HUES64 (cell line): ENCODE results near the gene GIPC3. TPM values are rescaled to one million over a fixed set of nuclear protein-coding genes. Genes with fewer than 3 reads are reported as not detected.
A peak's percentile ranks its signal among the peaks of the same experiment; 100 is the strongest.

ENCODE experiments used
- H3K27ac ChIP-seq: 2 replicates; pipeline ENCODE4 v1.7.0; 2013; ENCODE audit warnings: low read depth, low read length, inconsistent platforms
- H3K27me3 ChIP-seq: 2 replicates; pipeline ENCODE4 v1.6.1; 2013; ENCODE audit warnings: mild to moderate bottlenecking, low read length; ENCODE audit not compliant: insufficient read depth
- H3K36me3 ChIP-seq: 2 replicates; pipeline ENCODE4 v1.6.1; 2013; ENCODE audit warnings: mild to moderate bottlenecking, low read length; ENCODE audit not compliant: insufficient read depth
- H3K4me1 ChIP-seq: 2 replicates; pipeline ENCODE4 v1.6.1; 2013; ENCODE audit warnings: mild to moderate bottlenecking, low read length, moderate library complexity; ENCODE audit not compliant: insufficient read depth
- H3K4me3 ChIP-seq: 2 replicates; pipeline ENCODE4 v1.5.1; 2013; ENCODE audit warnings: mild to moderate bottlenecking, low read length, moderate library complexity
- H3K9ac ChIP-seq: 2 replicates; pipeline ENCODE4 v1.6.1; 2013; ENCODE audit warnings: mild to moderate bottlenecking, low read depth, low read length
- H3K9me3 ChIP-seq: 2 replicates; pipeline ENCODE4 v1.6.1; 2013; ENCODE audit warnings: low read depth, low read length; ENCODE audit not compliant: insufficient read depth
- WGBS: fragments of 150-250, 120-280 bp; methylation state at CpG from one replicate; pipeline ENCODE4 v1.1.7; 2013; ENCODE audit warnings: missing lambda C conversion rate; 5-methylcytosine and 5-hydroxymethylcytosine counted together
- polyA plus RNA-seq, 2 experiments: library from polyadenylated mRNA; stranded (reverse); fragments of 50-300 nt; gene quantifications; one replicate each; pipeline ENCODE4 v1.2.3, GENCODE V29; 2013

The GIPC3 gene, protein sequence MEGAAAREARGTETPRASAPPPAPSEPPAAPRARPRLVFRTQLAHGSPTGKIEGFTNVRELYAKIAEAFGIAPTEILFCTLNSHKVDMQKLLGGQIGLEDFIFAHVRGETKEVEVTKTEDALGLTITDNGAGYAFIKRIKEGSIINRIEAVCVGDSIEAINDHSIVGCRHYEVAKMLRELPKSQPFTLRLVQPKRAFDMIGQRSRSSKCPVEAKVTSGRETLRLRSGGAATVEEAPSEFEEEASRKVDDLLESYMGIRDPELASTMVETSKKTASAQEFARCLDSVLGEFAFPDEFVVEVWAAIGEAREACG
- polyA plus RNA-seq (2013, experiment 1 of 2), result 0.40 TPM
- 0.63 TPM for polyA plus RNA-seq (2013, experiment 2 of 2)

DNA sequence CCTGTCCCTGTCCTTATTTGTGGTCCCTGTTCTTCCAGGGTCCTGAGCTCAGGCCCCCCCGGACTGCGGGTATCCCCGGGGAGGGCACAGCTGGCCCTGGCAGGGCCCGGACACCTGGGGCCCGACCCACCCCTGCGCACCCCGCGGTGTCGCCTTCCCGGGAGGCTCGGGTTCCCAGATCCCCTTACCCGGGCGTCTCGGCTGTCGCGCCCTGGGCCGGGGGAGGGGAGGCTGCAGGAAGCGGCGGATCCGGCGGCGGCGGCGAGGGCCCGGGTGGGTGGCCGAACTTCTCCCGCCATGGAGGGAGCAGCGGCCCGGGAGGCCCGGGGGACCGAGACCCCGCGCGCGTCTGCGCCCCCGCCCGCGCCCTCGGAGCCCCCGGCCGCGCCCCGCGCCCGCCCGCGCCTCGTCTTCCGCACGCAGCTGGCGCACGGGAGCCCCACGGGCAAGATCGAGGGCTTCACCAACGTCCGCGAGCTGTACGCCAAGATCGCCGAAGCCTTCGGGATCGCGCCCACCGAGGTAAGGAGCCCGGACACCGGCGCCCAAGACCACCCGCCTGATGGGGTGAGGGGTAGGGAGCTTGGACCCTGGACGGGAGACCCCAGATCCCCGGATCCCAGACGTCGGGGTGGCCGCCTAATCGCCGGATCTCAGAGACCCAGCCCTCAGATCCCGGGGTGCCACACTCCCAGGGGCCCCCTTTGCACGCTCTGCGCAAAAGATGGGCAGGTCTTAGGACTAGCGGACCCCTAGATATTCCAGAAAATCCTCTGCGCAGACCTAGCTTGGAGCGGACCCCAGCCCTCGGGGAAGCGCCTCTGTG is at the start of gene GIPC3:
GIPC3 (plus strand) TSS at position 178 of the 826 bp plus-strand sequence; CDS start at position 298, 120 bp downstream.
- peaks cover 35% of the 10 kb centered on the region for H3K27me3 ChIP-seq
- no peaks in the 10 kb centered on the region for H3K4me1 ChIP-seq
- no peaks in the 10 kb centered on the region for H3K36me3 ChIP-seq
- H3K9me3 ChIP-seq, result no peaks in the 10 kb centered on the region
- WGBS, result 11% methylated on average over 84 of the region's 84 CpGs
- no peak within 1 kb of the TSS for H3K27ac ChIP-seq
- H3K9ac ChIP-seq, result peak within 1 kb of the TSS; percentile 61; the same call in 1 of the 2 replicates
- H3K4me3 ChIP-seq, result peak within 1 kb of the TSS; percentile 51

DNA sequence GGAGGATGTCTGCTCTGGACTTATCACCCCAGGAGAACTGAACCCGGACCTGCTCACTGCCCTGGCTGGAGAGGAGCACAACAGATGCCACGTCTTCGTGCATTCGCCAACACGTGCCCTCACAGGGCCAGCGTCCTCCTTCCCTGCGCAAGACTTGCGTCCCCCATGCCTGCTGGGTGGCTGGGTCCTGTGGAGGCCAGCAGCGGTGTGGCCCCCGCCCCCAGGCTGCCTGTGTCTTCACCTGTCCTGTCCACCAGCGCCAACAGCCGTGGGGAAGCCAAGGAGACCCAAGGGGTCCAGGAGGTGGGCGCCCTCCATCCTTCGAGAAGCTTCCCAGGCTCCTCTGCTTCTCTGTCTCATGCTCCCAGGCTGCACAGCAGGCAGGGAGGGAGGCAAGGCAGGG is 49.7 kb upstream of the GIPC3 start:
- H3K36me3 ChIP-seq, result peaks cover 54% of the 10 kb centered on the region
- H3K27ac ChIP-seq, result no peak overlapping the region
- no peaks in the 10 kb centered on the region for H3K9me3 ChIP-seq
- no peak overlapping the region for H3K9ac ChIP-seq
- 95% methylated on average over 14 of the region's 14 CpGs for WGBS
- no peaks in the 10 kb centered on the region for H3K4me1 ChIP-seq
- H3K4me3 ChIP-seq, result no peak overlapping the region
- H3K27me3 ChIP-seq, result no peaks in the 10 kb centered on the region

DNA sequence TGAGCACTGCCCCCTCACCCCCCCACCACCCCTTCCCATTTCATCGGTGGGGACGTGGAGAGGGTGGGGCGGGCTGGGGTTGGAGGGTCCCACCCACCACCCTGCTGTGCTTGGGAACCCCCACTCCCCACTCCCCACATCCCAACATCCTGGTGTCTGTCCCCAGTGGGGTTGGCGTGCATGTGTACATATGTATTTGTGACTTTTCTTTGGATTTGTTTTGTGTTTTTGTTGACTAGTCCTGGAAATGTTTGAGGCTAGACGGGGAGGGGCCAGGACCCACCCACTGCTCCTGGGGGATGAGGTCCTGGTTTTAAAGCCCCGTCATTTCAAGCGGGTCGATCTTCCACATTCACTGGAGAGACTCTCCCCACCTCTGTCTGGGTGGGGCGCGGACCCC is 49.3 kb upstream of the GIPC3 start:
- H3K27me3 ChIP-seq, result no peaks in the 10 kb centered on the region
- WGBS, result 93% methylated on average over 8 of the region's 10 CpGs
- no peaks in the 10 kb centered on the region for H3K9me3 ChIP-seq
- H3K9ac ChIP-seq, result no peak overlapping the region
- H3K36me3 ChIP-seq, result peaks cover 50% of the 10 kb centered on the region
- H3K4me3 ChIP-seq, result no peak overlapping the region
- no peak overlapping the region for H3K27ac ChIP-seq
- H3K4me1 ChIP-seq, result no peaks in the 10 kb centered on the region

DNA sequence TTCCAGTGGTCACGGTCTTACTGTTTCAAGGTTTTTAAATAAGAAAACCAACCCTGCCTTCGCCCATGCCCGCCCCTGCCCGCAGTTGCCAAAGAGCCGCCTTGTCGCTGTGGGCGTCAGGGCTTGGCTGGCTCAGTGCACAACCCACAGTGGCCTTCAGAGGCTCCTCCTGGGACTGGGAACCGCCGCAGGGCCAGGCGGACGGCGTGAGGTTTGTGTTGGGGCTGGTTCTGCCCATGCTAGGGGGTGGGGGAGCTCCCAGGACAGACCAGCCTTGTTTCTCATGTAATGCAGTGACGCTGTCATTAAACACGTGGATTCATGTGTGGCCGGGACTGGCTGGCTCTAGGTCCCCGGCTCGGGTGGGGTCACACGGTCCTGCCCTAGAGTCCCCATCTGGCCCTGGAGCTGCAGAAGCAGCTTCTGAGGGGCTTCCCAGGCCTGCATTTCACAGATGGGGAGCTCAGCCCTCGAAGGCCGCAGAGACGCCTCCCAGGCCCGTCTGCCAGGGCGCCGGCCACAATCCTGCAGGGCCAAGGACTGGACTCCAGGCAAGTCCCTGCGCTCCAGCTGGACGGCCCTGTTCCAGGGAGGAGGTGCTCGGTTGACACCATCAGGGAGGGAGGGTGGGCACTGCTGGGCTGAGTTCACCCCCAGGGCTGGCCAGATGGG is 48.7 kb upstream of the GIPC3 start:
- Histone ChIP-seq H3K27me3 (no peaks in the 10 kb centered on the region), H3K9ac (no peak overlapping the region), H3K4me3 (no peak overlapping the region), H3K27ac (no peak overlapping the region), H3K36me3 (peaks cover 44% of the 10 kb centered on the region), H3K9me3 (no peaks in the 10 kb centered on the region), H3K4me1 (no peaks in the 10 kb centered on the region)
- WGBS, result 93% methylated on average over 27 of the region's 27 CpGs

DNA sequence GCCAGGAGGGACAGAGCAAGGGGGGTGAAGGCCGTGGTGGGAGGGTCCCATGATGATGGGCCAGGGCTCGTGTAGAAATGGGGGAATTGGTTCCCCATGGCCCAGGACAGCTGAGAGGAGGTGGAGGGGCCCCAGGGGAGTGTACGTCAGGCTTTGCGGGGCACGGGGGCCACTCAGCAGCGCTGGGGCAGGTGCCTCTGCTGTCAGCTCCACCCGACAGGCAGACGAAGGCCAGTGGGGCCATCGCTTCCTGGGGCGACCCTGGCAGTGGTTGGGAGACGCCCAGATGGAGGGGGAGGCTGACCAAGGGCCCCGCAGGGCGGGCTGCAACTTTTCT is 48.2 kb upstream of the GIPC3 start:
- Histone ChIP-seq H3K27ac (no peak overlapping the region), H3K9ac (no peak overlapping the region), H3K27me3 (no peaks in the 10 kb centered on the region), H3K9me3 (no peaks in the 10 kb centered on the region), H3K4me1 (no peaks in the 10 kb centered on the region), H3K4me3 (no peak overlapping the region), H3K36me3 (peaks cover 41% of the 10 kb centered on the region)
- 89% methylated on average over 13 of the region's 13 CpGs for WGBS

DNA sequence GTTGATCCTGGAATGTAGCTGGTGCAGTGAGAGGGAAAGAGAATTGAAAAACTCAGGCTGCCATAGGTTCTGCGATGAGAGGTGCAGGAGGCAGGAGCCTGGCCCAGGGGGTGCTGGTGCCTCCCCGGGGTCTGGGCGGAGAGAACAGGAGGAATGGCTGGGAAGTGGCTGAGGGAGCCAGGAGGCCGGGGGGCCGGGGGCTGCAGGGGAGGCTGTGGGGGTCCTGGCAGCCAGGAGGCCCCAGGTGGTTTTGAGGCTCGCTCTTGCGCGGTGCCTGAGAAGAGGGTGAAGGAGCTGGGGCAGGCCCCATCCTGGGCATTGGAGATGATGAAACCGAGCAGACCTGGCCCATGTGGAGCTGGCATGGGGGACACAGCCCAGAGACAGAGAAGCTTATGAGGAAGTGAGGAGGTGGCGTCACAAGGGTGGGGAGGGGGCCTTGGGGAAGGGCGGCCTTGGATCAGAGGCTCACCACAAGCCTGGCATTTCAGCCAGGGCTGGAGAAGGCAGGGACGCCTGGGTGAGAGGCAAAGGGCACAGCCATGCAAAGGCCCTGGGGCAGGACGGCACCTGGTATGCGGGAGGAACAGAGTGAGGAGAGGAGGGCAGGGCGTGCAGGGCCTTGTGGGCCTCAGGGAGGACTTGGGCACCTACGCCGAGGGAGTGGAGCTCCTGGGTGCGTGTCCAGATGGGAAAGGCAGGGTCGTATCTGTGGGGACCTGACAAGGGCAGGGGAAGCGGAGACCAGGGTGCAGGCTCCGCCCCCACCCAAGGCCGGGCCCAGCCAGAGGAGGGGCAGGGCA is 47.6 kb upstream of the GIPC3 start:
- no peak overlapping the region for H3K9ac ChIP-seq
- WGBS, result 92% methylated on average over 22 of the region's 22 CpGs
- peaks cover 37% of the 10 kb centered on the region for H3K36me3 ChIP-seq
- H3K4me3 ChIP-seq, result no peak overlapping the region
- no peak overlapping the region for H3K27ac ChIP-seq
- no peaks in the 10 kb centered on the region for H3K27me3 ChIP-seq
- H3K9me3 ChIP-seq, result no peaks in the 10 kb centered on the region
- no peaks in the 10 kb centered on the region for H3K4me1 ChIP-seq

DNA sequence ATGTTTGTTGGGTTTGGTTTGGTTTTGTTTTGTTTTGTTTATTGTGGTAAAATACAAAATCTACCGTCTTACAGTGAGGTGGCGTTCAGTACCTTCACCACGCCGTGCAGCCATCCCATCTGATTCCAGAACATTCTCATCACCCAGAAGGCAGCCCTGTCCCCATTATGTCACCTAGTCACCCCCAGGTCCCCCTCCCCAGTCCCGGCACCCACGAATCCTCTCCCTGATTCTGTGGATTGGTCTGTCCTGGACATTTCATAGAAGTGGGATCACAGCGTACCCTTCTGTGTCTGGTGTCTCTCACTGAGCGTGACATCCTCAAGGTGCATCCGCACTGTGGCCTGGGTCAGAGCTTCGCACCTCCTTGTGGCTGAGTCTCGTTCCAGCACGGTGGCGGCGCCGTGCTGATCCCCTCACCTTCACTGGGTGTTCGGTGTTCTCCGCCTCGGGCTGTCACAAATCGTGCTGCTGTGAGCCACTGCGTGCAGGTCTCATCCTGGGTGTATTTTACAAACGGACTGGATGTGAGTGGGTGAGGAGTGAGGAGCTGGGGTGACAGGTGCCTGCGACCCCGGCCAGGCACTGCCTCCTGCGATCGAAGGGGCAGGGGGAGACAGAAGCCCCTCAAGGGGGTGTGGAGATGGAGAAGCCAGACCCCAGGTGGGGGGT is 46.9 kb upstream of the GIPC3 start:
- Histone ChIP-seq H3K4me3 (no peak overlapping the region), H3K9me3 (no peaks in the 10 kb centered on the region), H3K36me3 (peaks cover 30% of the 10 kb centered on the region), H3K27me3 (no peaks in the 10 kb centered on the region), H3K9ac (no peak overlapping the region), H3K4me1 (no peaks in the 10 kb centered on the region), H3K27ac (no peak overlapping the region)
- 93% methylated on average over 25 of the region's 25 CpGs for WGBS

DNA sequence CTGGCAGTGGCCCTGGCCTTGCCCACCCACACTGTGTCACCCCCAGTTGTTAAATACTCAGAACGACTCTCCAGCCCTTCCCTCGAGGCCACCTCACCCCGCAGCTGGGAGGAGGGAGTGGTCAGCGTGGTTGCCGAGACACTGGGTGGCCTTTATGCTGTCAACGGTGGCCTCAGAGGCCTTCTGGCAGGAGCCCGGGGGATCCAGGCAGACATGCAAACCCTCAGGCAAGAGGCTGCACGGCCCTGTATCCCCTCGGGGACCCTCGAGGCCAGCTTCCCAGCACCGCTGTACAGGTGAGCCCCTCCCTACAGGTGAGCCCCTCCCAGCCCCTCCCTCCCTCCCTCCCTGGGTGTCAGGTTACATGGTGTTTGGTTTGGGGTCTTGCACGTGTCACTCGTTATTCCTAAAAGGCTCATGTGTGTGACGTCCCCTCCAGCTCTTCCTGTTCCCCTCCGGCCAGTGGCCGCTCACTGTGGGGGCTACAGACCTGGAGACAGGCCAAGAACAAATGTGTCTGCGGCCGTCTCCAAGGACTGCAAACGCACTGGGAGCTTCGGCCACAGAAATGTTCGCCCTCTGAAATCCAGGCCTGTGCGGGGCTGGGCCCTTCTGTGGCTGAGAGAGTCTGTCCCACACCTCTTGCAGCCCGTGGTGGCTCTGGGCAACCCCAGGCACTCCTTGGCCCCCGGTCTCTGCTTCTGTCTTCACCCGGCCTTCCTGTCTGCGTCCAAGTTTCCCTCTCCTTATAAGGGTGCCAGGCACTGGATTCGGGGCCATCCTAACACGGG is 46.1 kb upstream of the GIPC3 start, which contains the start of gene TEKTIP1:
TEKTIP1 (plus strand) TSS at position 210 of the 791 bp plus-strand sequence; CDS start at position 214, 4 bp downstream.
- Histone ChIP-seq H3K9me3 (no peaks in the 10 kb centered on the region), H3K27ac (peak within 1 kb of the TSS; percentile 25; the same call in 1 of the 2 replicates), H3K4me1 (no peaks in the 10 kb centered on the region), H3K27me3 (no peaks in the 10 kb centered on the region), H3K4me3 (no peak within 1 kb of the TSS), H3K36me3 (peaks cover 25% of the 10 kb centered on the region), H3K9ac (no peak within 1 kb of the TSS)
- 76% methylated on average over 28 of the region's 28 CpGs for WGBS

DNA sequence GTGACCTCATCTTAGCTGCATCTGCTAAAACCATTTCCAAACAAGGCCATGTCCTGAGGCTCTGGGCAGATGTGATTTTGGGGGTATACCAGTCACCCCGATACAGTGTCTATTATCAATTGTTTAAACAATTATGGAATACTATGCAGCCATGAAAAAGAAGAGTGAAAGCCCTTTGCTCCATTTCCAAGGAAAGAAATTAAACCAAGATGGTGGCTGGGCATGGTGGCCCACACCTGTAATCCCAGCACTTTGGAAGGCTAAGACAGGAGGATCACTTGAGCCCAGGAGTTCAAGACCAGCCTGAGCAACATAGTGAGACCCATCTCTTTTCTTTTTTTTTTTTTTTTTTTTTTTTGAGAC is 45.5 kb upstream of the GIPC3 start:
- no peak overlapping the region for H3K4me3 ChIP-seq
- peaks cover 23% of the 10 kb centered on the region for H3K36me3 ChIP-seq
- H3K9me3 ChIP-seq, result no peaks in the 10 kb centered on the region
- no peaks in the 10 kb centered on the region for H3K27me3 ChIP-seq
- WGBS, result no CpG with 5 or more reads among the region's 1 CpG
- H3K9ac ChIP-seq, result no peak overlapping the region
- no peaks in the 10 kb centered on the region for H3K4me1 ChIP-seq
- no peak overlapping the region for H3K27ac ChIP-seq
